Osteoblast (primary cell): ENCODE results near the gene IGSF8. TPM values are rescaled to one million over a fixed set of nuclear protein-coding genes. Genes with fewer than 3 reads are reported as not detected.
"Not testable (repeated sequence)": the region's sequence is repeated elsewhere in the genome, so short reads cannot be mapped to it uniquely, and the experiment has no call there.

Experiments used
- DNase-seq: peaks from one replicate; pipeline ENCODE4 v3.0.0; 2011; ENCODE audit warnings: low spot score, mixed read lengths; ENCODE audit not compliant: insufficient read length; ENCODE audit errors: missing footprints
- H2AFZ ChIP-seq: 2 replicates; pipeline ENCODE4 v1.6.0; 2011; ENCODE audit warnings: mild to moderate bottlenecking, low read length
- H3K27ac ChIP-seq: 2 replicates; pipeline ENCODE4 v1.5.1; 2011; ENCODE audit warnings: mild to moderate bottlenecking, low read depth, low read length, moderate library complexity
- H3K27me3 ChIP-seq: 2 replicates; pipeline ENCODE4 v1.6.0; 2012; ENCODE audit warnings: mild to moderate bottlenecking, control low read depth, inconsistent platforms, low read length, moderate library complexity; ENCODE audit not compliant: insufficient read depth
- H3K36me3 ChIP-seq: 2 replicates; pipeline ENCODE4 v1.5.1; 2011; ENCODE audit warnings: mild to moderate bottlenecking, low read length, control low read depth, moderate library complexity; ENCODE audit not compliant: insufficient read depth
- H3K4me1 ChIP-seq: 2 replicates; pipeline ENCODE4 v1.5.1; 2011; ENCODE audit warnings: mild to moderate bottlenecking, low read length, control low read depth, moderate library complexity; ENCODE audit not compliant: insufficient read depth
- H3K4me2 ChIP-seq: 2 replicates; pipeline ENCODE4 v1.6.0; 2011; ENCODE audit warnings: mild to moderate bottlenecking, low read length; ENCODE audit not compliant: insufficient read depth
- H3K4me3 ChIP-seq: fragments of 200-600 bp; sonication (generic); 3 replicates; pipeline ENCODE4 v1.5.1; 2012; ENCODE audit warnings: mild to moderate bottlenecking, low read length, inconsistent platforms; ENCODE audit not compliant: insufficient read depth
- H3K79me2 ChIP-seq: 2 replicates; pipeline ENCODE4 v1.6.0; 2012; ENCODE audit warnings: mild to moderate bottlenecking, low read length, control low read depth, inconsistent platforms; ENCODE audit not compliant: insufficient read depth
- H3K9me3 ChIP-seq: 2 replicates; pipeline ENCODE4 v1.5.1; 2011; ENCODE audit warnings: low read depth, low read length, control low read depth
- H4K20me1 ChIP-seq: 2 replicates; pipeline ENCODE4 v1.6.0; 2012; ENCODE audit warnings: mild to moderate bottlenecking, low read length, control low read depth; ENCODE audit not compliant: insufficient read depth
- CTCF ChIP-seq: IDR thresholded peaks from 2 replicates; pipeline ENCODE4 v1.5.1; 2011; ENCODE audit warnings: mild to moderate bottlenecking, low read depth, low read length, moderate library complexity; ENCODE audit errors: extremely low read depth
- total RNA-seq: library from RNA; depleted of rRNA; stranded (reverse); fragments of >200 nt; gene quantifications from 2 replicates; pipeline ENCODE4 v1.2.3, GENCODE V29; 2012

The IGSF8 gene
- total RNA-seq, 1 donor: 19.9 TPM

GRCh38 chr1:160115545-160116282 lies 17.3 kb upstream of the IGSF8 start, which contains the start of gene ATP1A2:
TSS of gene ATP1A2 (plus strand) at chr1:160115759. CDS start at chr1:160115862, 103 bp downstream.
- no peak for TF ChIP-seq CTCF
- Histone ChIP-seq H3K4me3 (no peak within 1 kb of the TSS), H3K4me2 (no peak within 1 kb of the TSS), H3K36me3 (no peaks in the 10 kb centered on the region), H3K27me3 (peaks cover 23% of the 10 kb centered on the region), H3K4me1 (no peaks in the 10 kb centered on the region), H3K27ac (no peak within 1 kb of the TSS), H2AFZ (no peak within 1 kb of the TSS), H4K20me1 (no peaks in the 10 kb centered on the region), H3K79me2 (no peaks in the 10 kb centered on the region), H3K9me3 (no peaks in the 10 kb centered on the region)
- DNase-seq: peak; percentile 74

GRCh38 chr1:160114085-160114484 lies 15.7 kb upstream of the IGSF8 start:
- H3K27ac ChIP-seq: no peak overlapping the region
- H3K9me3 ChIP-seq: no peaks in the 10 kb centered on the region
- H3K4me2 ChIP-seq: no peak overlapping the region
- H3K79me2 ChIP-seq: no peaks in the 10 kb centered on the region
- H3K36me3 ChIP-seq: no peaks in the 10 kb centered on the region
- peaks cover 23% of the 10 kb centered on the region for H3K27me3 ChIP-seq
- no peaks in the 10 kb centered on the region for H4K20me1 ChIP-seq
- no peak overlapping the region for H2AFZ ChIP-seq
- DNase-seq: peak; percentile 57
- no peaks in the 10 kb centered on the region for H3K4me1 ChIP-seq
- H3K4me3 ChIP-seq: no peak overlapping the region
- no peak for TF ChIP-seq CTCF

- no peaks in the 10 kb centered on the region for H3K79me2 ChIP-seq
- H3K27me3 ChIP-seq: peaks cover 23% of the 10 kb centered on the region
- H3K4me1 ChIP-seq: no peaks in the 10 kb centered on the region
- no peaks in the 10 kb centered on the region for H3K36me3 ChIP-seq
- no peak overlapping the region for H3K4me2 ChIP-seq
- no peaks in the 10 kb centered on the region for H4K20me1 ChIP-seq
- no peaks in the 10 kb centered on the region for H3K9me3 ChIP-seq
- TF ChIP-seq CTCF: peak; percentile 8
- H3K4me3 ChIP-seq: no peak overlapping the region
- H3K27ac ChIP-seq: no peak overlapping the region
- no peak for DNase-seq
- no peak overlapping the region for H2AFZ ChIP-seq
These were observed 15.0 kb upstream of the IGSF8 start for GRCh38 chr1:160113407-160113806.

GRCh38 chr1:160112357-160112756 lies 13.9 kb upstream of the IGSF8 start:
- no peak for TF ChIP-seq CTCF
- Histone ChIP-seq H2AFZ (no peak overlapping the region), H3K9me3 (no peaks in the 10 kb centered on the region), H3K27ac (no peak overlapping the region), H4K20me1 (no peaks in the 10 kb centered on the region), H3K4me3 (no peak overlapping the region), H3K4me2 (no peak overlapping the region), H3K4me1 (no peaks in the 10 kb centered on the region), H3K79me2 (no peaks in the 10 kb centered on the region), H3K36me3 (no peaks in the 10 kb centered on the region), H3K27me3 (peaks cover 18% of the 10 kb centered on the region)
- DNase-seq: peak; percentile 54

- H3K27me3 ChIP-seq: peaks cover 18% of the 10 kb centered on the region
- not testable (repeated sequence) for H3K27ac ChIP-seq, H3K4me1 ChIP-seq, DNase-seq, H3K4me2 ChIP-seq, H4K20me1 ChIP-seq, H2AFZ ChIP-seq, H3K4me3 ChIP-seq, H3K79me2 ChIP-seq, H3K36me3 ChIP-seq, H3K9me3 ChIP-seq
These were observed 13.0 kb upstream of the IGSF8 start for GRCh38 chr1:160111462-160111861.
